Spleen (tissue), 11 donors: ENCODE results near the gene TMEM53. TPM values are rescaled to one million over a fixed set of nuclear protein-coding genes. Genes with fewer than 3 reads are reported as not detected.

Source experiments
- DNase-seq: peaks from one replicate; pipeline ENCODE4 v3.0.0-alpha.2; 2020
- H3K27ac ChIP-seq, 8 donors: fragments of 200-600 bp; sonication (generic) in 7 of 8; 1 replicate in 4 of 8; 2 replicates in 4 of 8; pipeline versions ENCODE4 v1.5.0 to v1.8.0; 2016 to 2021; ENCODE audit warnings: inconsistent platforms in 4 of 8, mild to moderate bottlenecking in 4 of 8, moderate library complexity in 1 of 8
- H3K27me3 ChIP-seq, 7 donors: fragments of 200-600 bp; sonication (generic) in 6 of 7; replicated peaks in 1 of 7; 1 replicate in 4 of 7; 2 replicates in 3 of 7; pipeline versions ENCODE4 v1.5.0 to v1.8.0; 2016 to 2021; ENCODE audit warnings: inconsistent platforms in 3 of 7, mild to moderate bottlenecking in 1 of 7
- H3K36me3 ChIP-seq, 6 donors: fragments of 200-600 bp; sonication (generic) in 5 of 6; 1 replicate in 4 of 6; 2 replicates in 2 of 6; pipeline versions ENCODE4 v1.5.0 to v1.8.0; 2016 to 2021; ENCODE audit warnings: inconsistent platforms in 2 of 6
- H3K4me1 ChIP-seq, 6 donors: fragments of 200-600 bp; sonication (generic) in 5 of 6; 1 replicate in 3 of 6; 2 replicates in 3 of 6; pipeline versions ENCODE4 v1.5.0 to v1.8.0; 2016 to 2021; ENCODE audit warnings: inconsistent platforms in 3 of 6
- H3K4me3 ChIP-seq, 8 donors: fragments of 200-600 bp; sonication (generic) in 7 of 8; 1 replicate in 4 of 8; 2 replicates in 4 of 8; pipeline versions ENCODE4 v1.5.0 to v1.8.0; 2016 to 2021; ENCODE audit warnings: inconsistent platforms in 4 of 8, mild to moderate bottlenecking in 4 of 8, moderate library complexity in 2 of 8
- H3K9me3 ChIP-seq, 8 donors: fragments of 200-600 bp; sonication (generic) in 7 of 8; 1 replicate in 4 of 8; 2 replicates in 4 of 8; pipeline versions ENCODE4 v1.5.0 to v1.8.0; 2016 to 2021; ENCODE audit warnings: inconsistent platforms in 4 of 8
- CTCF ChIP-seq, 11 experiments: fragments of 200-600 bp in 7 of 11; fragments of 450-650 bp in 4 of 11; sonication (generic) in 4 of 11; IDR thresholded peaks in 8 of 11; conservative IDR thresholded peaks in 3 of 11; 1 replicate in 7 of 11; 2 replicates in 4 of 11; pipeline versions ENCODE4 v1.4.0 to v1.8.0; 2016 to 2021; ENCODE audit warnings: antibody characterized with exemption in 11 of 11, inconsistent platforms in 4 of 11, mild to moderate bottlenecking in 1 of 11
- POLR2A ChIP-seq, 3 donors: fragments of 450-650 bp; IDR thresholded peaks; one replicate each; pipeline ENCODE4 v1.5.1; 2017; ENCODE audit warnings: antibody characterized with exemption in 3 of 3, mild to moderate bottlenecking in 1 of 3
- POLR2AphosphoS5 ChIP-seq, 3 donors: sonication (generic); formaldehyde crosslinking; IDR thresholded peaks; one replicate each; pipeline ENCODE4 v1.5.1; 2017; ENCODE audit warnings: antibody characterized with exemption in 3 of 3
- WGBS, 5 donors: extraction: QIAGEN DNeasy Blood & Tissue Kit in 3 of 5; methylation state at CpG; one replicate each; pipeline versions ENCODE4 v1.1.5 to v1.1.7; 2013 to 2018; 5-methylcytosine and 5-hydroxymethylcytosine counted together
- intact Hi-C: fragments of 100-400 bp; cut with DNase I; formaldehyde crosslinking; loops from one replicate; pipeline ENCODE4 v1.15.0; 2023; ENCODE audit warnings: low total_unique reads
- polyA plus RNA-seq, 3 donors: library from polyadenylated mRNA; stranded (reverse); fragments of 200-250 nt; gene quantifications; one replicate each; pipeline ENCODE4 v1.2.1, GENCODE V29; 2013
- total RNA-seq, 7 donors: library from RNA; depleted of rRNA in 3 of 7; stranded (reverse); fragments of >200 nt in 3 of 7; fragmentation: NEBNext Ultra II Directional in 4 of 7; extraction: Animal tissue kit (Norgen Biotek cat#: 25700) in 4 of 7; gene quantifications; one replicate each; pipeline versions ENCODE4 v1.1.0 to v1.2.1, GENCODE V29; 2016 to 2021
- donor health status: healthy with polysubstance abuse.
- donor health status: DM: no; HTN: no; CAD: no; lungs with moderate emphysema.
- donor health status: DM: no; HTN: no; CAD: no.
- donor health status: Bipolar disorder and iron deficiency.
- donor health status: healthy.
- donor health status: DM: no; HTN: no; CAD: no.
- donor health status: DM: yes; HTN: yes; CAD: no.

TMEM53 gene
- total and polyA plus RNA-seq, 10 donors: 4.3 to 7.5 (median 5.4) TPM

- Histone ChIP-seq H3K4me3 (peak overlapping the region in 3 of 8 donors; percentile 16 to 43 (median 29)), H3K27me3 (peaks cover 0 to 19% (median 8%) of the 10 kb centered on the region in 7 donors), H3K9me3 (no peaks in the 10 kb centered on the region), H3K4me1 (peaks cover 0 to 7% (median 0%) of the 10 kb centered on the region in 6 donors), H3K27ac (no peak overlapping the region), H3K36me3 (no peaks in the 10 kb centered on the region)
- no peak for TF ChIP-seq POLR2A (IDR thresholded peaks at IDR 0.05)
- TF ChIP-seq CTCF (IDR thresholded peaks at IDR 0.05 in 8 of 11, conservative IDR thresholded peaks at IDR 0.05 in 3 of 11): no peak
- no peak for TF ChIP-seq POLR2AphosphoS5 (IDR thresholded peaks at IDR 0.05)
- intact Hi-C loops: no loop called here
- WGBS, 5 donors: 60 to 84% (median 75%) methylated on average over 54 to 63 of the region's 63 CpGs
- peak; percentile 54 for DNase-seq
Observed at GRCh38 chr1:44616991-44617702, 57.1 kb downstream of the TMEM53 start.

GRCh38 chr1:44616284-44616990 lies 57.8 kb downstream of the TMEM53 start:
- no peak for TF ChIP-seq POLR2AphosphoS5 (IDR thresholded peaks at IDR 0.05)
- no peak for TF ChIP-seq CTCF (IDR thresholded peaks at IDR 0.05 in 8 of 11, conservative IDR thresholded peaks at IDR 0.05 in 3 of 11)
- intact Hi-C loops: no loop called here
- peak overlapping the region in 1 of 8 donors; percentile 29 for H3K4me3 ChIP-seq
- WGBS, 5 donors: 69 to 88% (median 85%) methylated on average over 4 of the region's 4 CpGs
- peak; percentile 45 for DNase-seq
- H3K27ac ChIP-seq: no peak overlapping the region
- peaks cover 0 to 19% (median 8%) of the 10 kb centered on the region in 7 donors for H3K27me3 ChIP-seq
- H3K4me1 ChIP-seq: peaks cover 0 to 7% (median 0%) of the 10 kb centered on the region in 6 donors
- no peaks in the 10 kb centered on the region for H3K9me3 ChIP-seq
- no peaks in the 10 kb centered on the region for H3K36me3 ChIP-seq

DNA sequence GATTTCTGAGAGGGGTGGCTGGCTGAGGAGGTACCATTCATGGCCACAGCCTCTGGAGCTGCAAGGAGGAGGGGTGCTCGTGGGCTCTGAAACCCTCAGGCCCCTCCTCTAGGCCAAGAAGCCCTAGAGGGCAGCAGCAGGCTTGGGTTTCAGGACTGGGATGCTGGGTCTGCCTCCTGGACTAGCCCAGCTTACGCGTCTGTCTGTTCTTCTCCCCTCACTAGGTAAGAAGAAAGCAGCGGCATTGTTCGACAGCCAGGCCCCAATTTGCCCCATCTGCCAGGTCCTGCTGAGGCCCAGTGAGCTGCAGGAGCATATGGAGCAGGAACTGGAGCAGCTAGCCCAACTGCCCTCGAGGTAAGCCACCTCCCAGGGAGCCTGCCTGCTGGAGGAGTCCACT lies 60.3 kb downstream of the TMEM53 start:
- Histone ChIP-seq H3K27ac (no peak overlapping the region), H3K4me3 (no peak overlapping the region), H3K4me1 (peaks cover 0 to 7% (median 0%) of the 10 kb centered on the region in 6 donors), H3K36me3 (no peaks in the 10 kb centered on the region), H3K27me3 (peaks cover 0 to 37% (median 8%) of the 10 kb centered on the region in 7 donors), H3K9me3 (no peaks in the 10 kb centered on the region)
- no peak for DNase-seq
- 84 to 86% (median 85%) methylated on average over 6 of the region's 6 CpGs for WGBS, 5 donors
- intact Hi-C loops: no loop called here
- no peak for TF ChIP-seq POLR2A (IDR thresholded peaks at IDR 0.05)
- TF ChIP-seq CTCF (IDR thresholded peaks at IDR 0.05 in 8 of 11, conservative IDR thresholded peaks at IDR 0.05 in 3 of 11): no peak
- TF ChIP-seq POLR2AphosphoS5 (IDR thresholded peaks at IDR 0.05): no peak

- peaks cover 0 to 1% (median 0%) of the 10 kb centered on the region in 6 donors for H3K4me1 ChIP-seq
- H3K9me3 ChIP-seq: no peaks in the 10 kb centered on the region
- 59 to 84% (median 63%) methylated on average over 4 of the region's 4 CpGs for WGBS, 5 donors
- TF ChIP-seq CTCF (IDR thresholded peaks at IDR 0.05 in 8 of 11, conservative IDR thresholded peaks at IDR 0.05 in 3 of 11): no peak
- TF ChIP-seq POLR2AphosphoS5 (IDR thresholded peaks at IDR 0.05): no peak
- no peak for TF ChIP-seq POLR2A (IDR thresholded peaks at IDR 0.05)
- no peak overlapping the region for H3K4me3 ChIP-seq
- H3K36me3 ChIP-seq: no peaks in the 10 kb centered on the region
- intact Hi-C loops: no loop called here
- DNase-seq: no peak
- H3K27ac ChIP-seq: no peak overlapping the region
- peaks cover 0 to 37% (median 0%) of the 10 kb centered on the region in 7 donors for H3K27me3 ChIP-seq
Observed at GRCh38 chr1:44611866-44612265, 62.4 kb downstream of the TMEM53 start.
